OCI-LY1 (cell line): Measurements from ENCODE around the gene SLC1A4.
"Not testable (repeated sequence)": the region's sequence is repeated elsewhere in the genome, so short reads cannot be mapped to it uniquely, and the experiment has no call there.

ENCODE experiments used
- H2AFZ ChIP-seq: fragments of 200-600 bp; sonication (generic), shearing (Covaris generic); 2 replicates; pipeline ENCODE4 v1.6.0; 2014; ENCODE audit warnings: antibody characterized with exemption, mild to moderate bottlenecking, low read length
- H3F3A ChIP-seq: fragments of 200-600 bp; sonication (generic), shearing (Covaris generic); 2 replicates; pipeline ENCODE4 v1.6.0; 2014; ENCODE audit warnings: mild to moderate bottlenecking, antibody characterized with exemption, low read length, moderate library complexity; ENCODE audit not compliant: insufficient read depth
- H3K27ac ChIP-seq: fragments of 200-600 bp; sonication (generic); 2 replicates; pipeline ENCODE4 v1.5.1; 2014; ENCODE audit warnings: low read length, mixed run types, mild to moderate bottlenecking, low read depth; ENCODE audit not compliant: poor library complexity, severe bottlenecking
- H3K27me3 ChIP-seq: fragments of 200-600 bp; sonication (generic); 2 replicates; pipeline ENCODE4 v1.6.0; 2014; ENCODE audit warnings: antibody characterized with exemption, mild to moderate bottlenecking, low read length, moderate library complexity; ENCODE audit not compliant: insufficient read depth
- H3K36me3 ChIP-seq: fragments of 200-600 bp; sonication (generic); 2 replicates; pipeline ENCODE4 v1.6.1; 2014; ENCODE audit warnings: mild to moderate bottlenecking, antibody characterized with exemption, low read length, moderate library complexity, mixed read lengths; ENCODE audit not compliant: insufficient read depth
- H3K4me1 ChIP-seq: fragments of 200-600 bp; sonication (generic); 2 replicates; pipeline ENCODE4 v1.5.1; 2014; ENCODE audit warnings: mild to moderate bottlenecking, low read length, moderate library complexity; ENCODE audit not compliant: insufficient read depth, severe bottlenecking
- H3K4me2 ChIP-seq: fragments of 200-600 bp; sonication (generic), shearing (Covaris generic); 2 replicates; pipeline ENCODE4 v1.6.1; 2014; ENCODE audit warnings: low read length
- H3K4me3 ChIP-seq: fragments of 200-600 bp; sonication (generic); 2 replicates; pipeline ENCODE4 v1.5.1; 2014; ENCODE audit warnings: low read length, low read depth, mild to moderate bottlenecking, mixed read lengths; ENCODE audit not compliant: poor library complexity, severe bottlenecking
- H3K79me2 ChIP-seq: fragments of 200-600 bp; shearing (Covaris generic); 2 replicates; pipeline ENCODE4 v1.6.1; 2016; ENCODE audit warnings: mixed run types, low read length, mixed read lengths; ENCODE audit not compliant: insufficient read depth
- H3K9ac ChIP-seq: fragments of 200-600 bp; sonication (generic), shearing (Covaris generic); 2 replicates; pipeline ENCODE4 v1.6.1; 2014; ENCODE audit warnings: mild to moderate bottlenecking, low read length, mixed read lengths
- H3K9me2 ChIP-seq: fragments of 200-600 bp; sonication (generic), shearing (Covaris generic); 2 replicates; pipeline ENCODE4 v1.6.1; 2014; ENCODE audit warnings: low read depth, mild to moderate bottlenecking, low read length, mixed read lengths
- H3K9me3 ChIP-seq: fragments of 200-600 bp; shearing (Covaris generic); 2 replicates; pipeline ENCODE4 v1.6.1; 2014; ENCODE audit warnings: low read length, mixed read lengths
- H4K20me1 ChIP-seq: fragments of 200-600 bp; sonication (generic), shearing (Covaris generic); 2 replicates; pipeline ENCODE4 v1.6.0; 2016; ENCODE audit warnings: mild to moderate bottlenecking, low read length; ENCODE audit not compliant: insufficient read depth
- CTCF ChIP-seq: fragments of 200-600 bp; sonication (generic), shearing (Covaris generic); IDR thresholded peaks from 2 replicates; pipeline ENCODE4 v1.5.1; 2017; ENCODE audit warnings: mild to moderate bottlenecking, antibody characterized with exemption, low read length, moderate library complexity, mixed read lengths
- EZH2 ChIP-seq: fragments of 200-600 bp; sonication (generic), shearing (Covaris generic); IDR thresholded peaks from 2 replicates; pipeline ENCODE4 v1.8.0; 2017; ENCODE audit warnings: borderline replicate concordance, mixed run types, mild to moderate bottlenecking, antibody characterized with exemption, low read length, moderate library complexity, mixed read lengths

SLC1A4 gene

GRCh38 chr2:65019675-65020195 lies 30.5 kb downstream of the SLC1A4 start:
- H3K36me3 ChIP-seq: peaks cover 93% of the 10 kb centered on the region
- H3K27ac ChIP-seq: no peak overlapping the region
- H4K20me1 ChIP-seq: no peaks in the 10 kb centered on the region
- no peaks in the 10 kb centered on the region for H3F3A ChIP-seq
- H3K4me3 ChIP-seq: no peak overlapping the region
- H3K4me2 ChIP-seq: no peak overlapping the region
- TF ChIP-seq EZH2: no peak
- no peak for TF ChIP-seq CTCF
- H3K4me1 ChIP-seq: peaks cover 26% of the 10 kb centered on the region
- H3K9me3 ChIP-seq: no peaks in the 10 kb centered on the region
- no peaks in the 10 kb centered on the region for H3K9me2 ChIP-seq
- no peak overlapping the region for H3K9ac ChIP-seq
- no peak overlapping the region for H2AFZ ChIP-seq
- no peaks in the 10 kb centered on the region for H3K27me3 ChIP-seq
- H3K79me2 ChIP-seq: no peaks in the 10 kb centered on the region

DNA sequence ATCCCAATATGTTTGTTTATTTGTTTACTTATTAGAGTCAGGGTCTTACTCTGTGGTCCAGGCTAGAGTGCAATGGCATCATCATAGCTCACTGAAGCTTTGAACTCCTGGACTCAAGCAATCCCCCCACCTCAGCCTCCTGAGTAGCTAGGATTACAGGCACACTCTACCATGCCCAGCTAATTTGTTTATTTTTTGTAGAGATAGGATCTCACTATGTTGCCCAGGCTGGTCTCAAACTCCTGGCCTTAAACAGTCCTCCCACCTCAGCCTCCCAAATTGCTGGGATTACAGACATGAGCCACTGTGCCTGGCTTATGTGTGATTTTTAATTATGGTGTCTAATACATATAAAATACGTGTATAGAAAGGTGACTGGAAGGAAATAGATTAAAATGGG lies 31.1 kb downstream of the SLC1A4 start:
- H3K27me3 ChIP-seq, H3K27ac ChIP-seq, H3K4me3 ChIP-seq, H3K79me2 ChIP-seq, H4K20me1 ChIP-seq, H3K9ac ChIP-seq, H3K4me2 ChIP-seq, H3K9me3 ChIP-seq, H3K9me2 ChIP-seq, H2AFZ ChIP-seq, H3F3A ChIP-seq: not testable (repeated sequence)
- Histone ChIP-seq H3K4me1 (peaks cover 26% of the 10 kb centered on the region), H3K36me3 (peaks cover 89% of the 10 kb centered on the region)

- Histone ChIP-seq H3K4me1 (peaks cover 34% of the 10 kb centered on the region), H2AFZ (no peak overlapping the region), H3K27ac (no peak overlapping the region), H3K9me3 (no peaks in the 10 kb centered on the region), H3K27me3 (no peaks in the 10 kb centered on the region), H4K20me1 (no peaks in the 10 kb centered on the region), H3K9ac (no peak overlapping the region), H3K4me3 (no peak overlapping the region), H3K36me3 (peaks cover 81% of the 10 kb centered on the region), H3F3A (no peaks in the 10 kb centered on the region), H3K79me2 (no peaks in the 10 kb centered on the region), H3K9me2 (no peaks in the 10 kb centered on the region), H3K4me2 (no peak overlapping the region)
- no peak for TF ChIP-seq EZH2
Observed at GRCh38 chr2:65020943-65021528, 31.8 kb downstream of the SLC1A4 start.

DNA sequence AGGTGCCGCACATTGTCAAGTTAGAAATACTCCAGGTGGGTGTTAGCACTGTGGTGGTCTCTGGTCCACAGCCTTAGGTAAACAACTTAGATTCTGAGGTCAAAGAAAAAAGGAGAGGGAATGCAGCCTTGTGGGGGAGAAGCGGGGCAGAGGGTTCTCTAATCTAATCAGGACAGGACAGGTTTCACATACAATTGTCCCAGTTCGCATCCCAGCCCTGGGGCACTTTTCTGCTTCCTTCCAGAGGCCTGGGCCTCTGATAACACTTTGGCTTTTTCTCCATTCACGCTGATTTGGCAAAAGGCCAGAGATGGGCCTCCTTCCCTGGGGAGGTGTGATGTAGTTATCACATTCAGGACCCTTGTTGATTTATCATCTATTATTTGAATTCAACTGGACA lies 32.5 kb downstream of the SLC1A4 start:
- Histone ChIP-seq H3K27ac (no peak overlapping the region), H3F3A (no peaks in the 10 kb centered on the region), H3K27me3 (no peaks in the 10 kb centered on the region), H3K36me3 (peaks cover 74% of the 10 kb centered on the region), H3K4me2 (no peak overlapping the region), H3K79me2 (no peaks in the 10 kb centered on the region), H3K4me3 (no peak overlapping the region), H2AFZ (no peak overlapping the region), H3K9me2 (no peaks in the 10 kb centered on the region), H4K20me1 (no peaks in the 10 kb centered on the region), H3K9ac (no peak overlapping the region), H3K4me1 (peaks cover 36% of the 10 kb centered on the region), H3K9me3 (no peaks in the 10 kb centered on the region)
- TF ChIP-seq CTCF: no peak
- TF ChIP-seq EZH2: no peak
